Coronary artery (tissue), 2 donors: Measurements from ENCODE around the gene LIX1L.

Experiments used
- DNase-seq: peaks from one replicate; pipeline ENCODE4 v3.0.0-alpha.2; 2017; ENCODE audit warnings: low spot score
- H3K27ac ChIP-seq, 2 donors: fragments of 200-600 bp; sonication (generic); one replicate each; pipeline ENCODE4 v1.5.1; 2016 to 2019
- H3K4me3 ChIP-seq: fragments of 200-600 bp; sonication (generic); 2 replicates; pipeline ENCODE4 v1.5.1; 2016; ENCODE audit warnings: mild to moderate bottlenecking, moderate library complexity
- CTCF ChIP-seq: fragments of 200-600 bp; sonication (generic); IDR thresholded peaks from one replicate; pipeline ENCODE4 v1.5.1; 2019; ENCODE audit warnings: antibody characterized with exemption

LIX1L gene

GRCh38 chr1:145947551-145947950, 10.3 kb downstream of the LIX1L start:
- Histone ChIP-seq H3K27ac (no peak overlapping the region), H3K4me3 (no peak overlapping the region)
- TF ChIP-seq CTCF, result no peak
- DNase-seq, result no peak

- no peak overlapping the region for H3K27ac ChIP-seq
- no peak for TF ChIP-seq CTCF
- DNase-seq, result no peak
- H3K4me3 ChIP-seq, result no peak overlapping the region
These were observed 11.3 kb downstream of the LIX1L start for GRCh38 chr1:145946477-145946986.

DNA sequence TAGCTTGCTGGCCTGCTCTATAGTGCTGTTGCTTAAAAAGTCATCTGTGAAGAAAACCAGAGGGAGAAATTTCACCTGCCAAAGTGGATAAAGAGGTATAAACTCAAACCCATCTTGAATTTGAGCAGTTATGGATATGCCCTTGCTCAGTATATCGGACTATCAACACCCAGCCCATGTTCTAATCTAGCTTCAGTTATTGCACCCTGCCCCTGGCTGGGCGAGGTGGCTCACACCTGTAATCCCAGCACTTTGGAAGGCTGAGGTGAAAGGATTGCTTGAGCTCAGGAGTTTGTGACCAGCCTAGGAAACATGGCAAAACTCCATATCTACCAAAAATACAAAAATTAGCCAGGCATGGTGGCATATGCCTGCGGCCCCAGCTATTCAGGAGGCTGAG, 13.3 kb downstream of the LIX1L start:
- H3K27ac ChIP-seq, result no peak overlapping the region
- no peak for TF ChIP-seq CTCF
- H3K4me3 ChIP-seq, result no peak overlapping the region
- DNase-seq, result no peak

DNA sequence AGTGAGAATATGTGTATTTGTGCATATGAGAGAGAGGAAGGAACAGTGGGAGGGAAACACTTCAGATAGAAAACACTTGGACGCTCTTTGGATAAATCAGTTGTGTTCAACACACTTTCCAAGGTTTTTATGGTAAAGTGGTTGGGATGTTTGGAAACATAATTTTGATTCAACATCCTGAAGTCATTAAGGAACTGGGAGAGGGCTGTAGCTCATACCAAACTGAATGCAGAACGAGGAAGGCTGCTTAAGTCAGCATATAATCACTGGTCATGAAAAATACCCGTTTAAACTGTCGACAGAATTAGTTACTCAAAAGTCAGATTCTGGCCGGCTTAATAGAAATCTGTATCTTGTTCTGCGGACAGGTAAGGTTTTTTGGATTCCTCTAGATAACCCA, 14.9 kb downstream of the LIX1L start:
- TF ChIP-seq CTCF, result no peak
- no peak for DNase-seq
- H3K4me3 ChIP-seq, result no peak overlapping the region
- no peak overlapping the region for H3K27ac ChIP-seq

- Histone ChIP-seq H3K27ac (no peak overlapping the region), H3K4me3 (no peak overlapping the region)
- DNase-seq, result no peak
- TF ChIP-seq CTCF, result no peak
These were observed 15.4 kb downstream of the LIX1L start for GRCh38 chr1:145942405-145942804.

- no peak for TF ChIP-seq CTCF
- Histone ChIP-seq H3K27ac (no peak overlapping the region), H3K4me3 (no peak overlapping the region)
- no peak for DNase-seq
These were observed 20.4 kb downstream of the LIX1L start for GRCh38 chr1:145937436-145937835.

GRCh38 chr1:145936247-145936646, 21.6 kb downstream of the LIX1L start:
- H3K27ac ChIP-seq, result no peak overlapping the region
- no peak for DNase-seq
- H3K4me3 ChIP-seq, result no peak overlapping the region
- TF ChIP-seq CTCF, result no peak
